Measurements from ENCODE around the gene SLC16A11.
A peak's percentile ranks its signal among the peaks of the same experiment; 100 is the strongest.

Gene SLC16A11

GRCh38 chr17:7026471-7027115, 17.3 kb downstream of the SLC16A11 start:
- CTCF ChIA-PET = interaction anchor here (8.4 kb wide), 1 partner anchor 112 kb away, joined by 51 read pairs; no protein-coding TSS in a partner anchor
- peaks cover 3% of the 10 kb centered on the region for H3K9me3 Mint-ChIP-seq
- H3K4me1 Mint-ChIP-seq = peaks cover 62% of the 10 kb centered on the region
- H3K27ac Mint-ChIP-seq = no peak overlapping the region
- H3K27me3 Mint-ChIP-seq = peaks cover 29% of the 10 kb centered on the region
- peaks cover 8% of the 10 kb centered on the region for H3K36me3 Mint-ChIP-seq
- no peak overlapping the region for H3K4me3 Mint-ChIP-seq
- no peak for DNase-seq

- CTCF ChIA-PET = interaction anchor here (2.1 to 8.4 kb wide), 2 partner anchors 111 to 114 kb away, joined by 6 to 51 read pairs; no protein-coding TSS in a partner anchor
- Mint-ChIP-seq H3K27ac (no peak overlapping the region), H3K4me3 (no peak overlapping the region), H3K27me3 (peaks cover 42% of the 10 kb centered on the region), H3K36me3 (peaks cover 8% of the 10 kb centered on the region), H3K9me3 (peaks cover 3% of the 10 kb centered on the region), H3K4me1 (peaks cover 65% of the 10 kb centered on the region)
- DNase-seq = no peak
Measured at GRCh38 chr17:7025245-7025644, 18.6 kb downstream of the SLC16A11 start.

- Mint-ChIP-seq H3K27me3 (peaks cover 47% of the 10 kb centered on the region), H3K36me3 (no peaks in the 10 kb centered on the region), H3K27ac (no peak overlapping the region), H3K4me3 (no peak overlapping the region), H3K9me3 (no peaks in the 10 kb centered on the region), H3K4me1 (peaks cover 59% of the 10 kb centered on the region)
- CTCF ChIA-PET = interaction anchor here (2.1 to 8.4 kb wide), 2 partner anchors 110 to 114 kb away, joined by 6 to 51 read pairs; no protein-coding TSS in a partner anchor
- no peak for DNase-seq
Measured at GRCh38 chr17:7024402-7024785, 19.5 kb downstream of the SLC16A11 start.

GRCh38 chr17:7023576-7024401, 20.1 kb downstream of the SLC16A11 start:
- Mint-ChIP-seq H3K27me3 (peaks cover 50% of the 10 kb centered on the region), H3K9me3 (no peaks in the 10 kb centered on the region), H3K4me1 (peaks cover 59% of the 10 kb centered on the region), H3K27ac (peak overlapping the region; percentile 77), H3K36me3 (no peaks in the 10 kb centered on the region), H3K4me3 (peak overlapping the region; percentile 57)
- CTCF ChIA-PET = interaction anchor here (0.7 to 8.4 kb wide), 4 partner anchors 19 to 181 kb away, joined by 3 to 51 read pairs (median 4); no protein-coding TSS in a partner anchor
- DNase-seq = peak; percentile 94

GRCh38 chr17:7022781-7023571, 20.9 kb downstream of the SLC16A11 start, which contains the start of gene BCL6B:
Gene BCL6B, plus strand, starts transcription at chr17:7023050. Its CDS starts 622 bp downstream, at chr17:7023672.
- peaks cover 61% of the 10 kb centered on the region for H3K4me1 Mint-ChIP-seq
- CTCF ChIA-PET = interaction anchor here (0.7 to 8.4 kb wide), 6 partner anchors 10 to 180 kb away, joined by 3 to 51 read pairs (median 13); partner anchors contain the start of genes RNASEK and SLC16A13

GRCh38 chr17:7021993-7022778, 21.7 kb downstream of the SLC16A11 start:
- Mint-ChIP-seq H3K4me1 (peaks cover 69% of the 10 kb centered on the region), H3K36me3 (peaks cover 8% of the 10 kb centered on the region), H3K27me3 (peaks cover 50% of the 10 kb centered on the region), H3K9me3 (no peaks in the 10 kb centered on the region), H3K27ac (no peak overlapping the region), H3K4me3 (peak overlapping the region; percentile 26)
- DNase-seq = peak; percentile 83
- CTCF ChIA-PET = interaction anchor here (0.6 to 8.4 kb wide), 16 partner anchors 10 to 580 kb away, joined by 3 to 51 read pairs (median 6); partner anchors contain the start of genes RNASEK and SLC16A13

More at GRCh38 chr17:7022781-7023571, 20.9 kb downstream of the SLC16A11 start, which contains the start of gene BCL6B:
- DNase-seq = peak; percentile 31
- H3K27ac Mint-ChIP-seq = peak within 1 kb of the TSS; percentile 77
- peaks cover 50% of the 10 kb centered on the region for H3K27me3 Mint-ChIP-seq
- peaks cover under 1% of the 10 kb centered on the region for H3K36me3 Mint-ChIP-seq
- H3K4me3 Mint-ChIP-seq = peak within 1 kb of the TSS; percentile 57
- H3K9me3 Mint-ChIP-seq = no peaks in the 10 kb centered on the region

- Mint-ChIP-seq H3K36me3 (peaks cover 18% of the 10 kb centered on the region), H3K9me3 (no peaks in the 10 kb centered on the region), H3K4me3 (no peak overlapping the region), H3K27ac (no peak overlapping the region), H3K4me1 (peaks cover 80% of the 10 kb centered on the region), H3K27me3 (peaks cover 50% of the 10 kb centered on the region)
- DNase-seq = no peak
- CTCF ChIA-PET = interaction anchor here (0.6 to 8.4 kb wide), 16 partner anchors 8 to 581 kb away, joined by 3 to 51 read pairs (median 6); partner anchors contain the start of genes RNASEK, SLC16A13 and XAF1
Measured at GRCh38 chr17:7020894-7021664, 22.8 kb downstream of the SLC16A11 start.

GRCh38 chr17:7019839-7020519, 23.9 kb downstream of the SLC16A11 start:
- H3K27me3 Mint-ChIP-seq = peaks cover 50% of the 10 kb centered on the region
- peak overlapping the region; percentile 45 for H3K27ac Mint-ChIP-seq
- no peak for DNase-seq
- H3K9me3 Mint-ChIP-seq = no peaks in the 10 kb centered on the region
- CTCF ChIA-PET = interaction anchor here (0.5 to 8.4 kb wide), 6 partner anchors 13 to 390 kb away, joined by 4 to 51 read pairs (median 16); no protein-coding TSS in a partner anchor
- H3K4me1 Mint-ChIP-seq = peaks cover 88% of the 10 kb centered on the region
- H3K36me3 Mint-ChIP-seq = peaks cover 22% of the 10 kb centered on the region
- no peak overlapping the region for H3K4me3 Mint-ChIP-seq

- H3K27ac Mint-ChIP-seq = no peak overlapping the region
- DNase-seq = no peak
- peaks cover 48% of the 10 kb centered on the region for H3K27me3 Mint-ChIP-seq
- H3K36me3 Mint-ChIP-seq = peaks cover 24% of the 10 kb centered on the region
- H3K9me3 Mint-ChIP-seq = no peaks in the 10 kb centered on the region
- CTCF ChIA-PET = interaction anchor here (0.5 to 8.4 kb wide), 3 partner anchors 16 to 390 kb away, joined by 4 to 51 read pairs (median 28); no protein-coding TSS in a partner anchor
- H3K4me1 Mint-ChIP-seq = peaks cover 84% of the 10 kb centered on the region
- H3K4me3 Mint-ChIP-seq = no peak overlapping the region
Measured at GRCh38 chr17:7019367-7019766, 24.5 kb downstream of the SLC16A11 start.

GRCh38 chr17:7018331-7018964, 25.4 kb downstream of the SLC16A11 start:
- H3K4me1 Mint-ChIP-seq = peaks cover 81% of the 10 kb centered on the region
- CTCF ChIA-PET = interaction anchor here (8.4 kb wide), 1 partner anchor 104 kb away, joined by 51 read pairs; no protein-coding TSS in a partner anchor
- no peak overlapping the region for H3K4me3 Mint-ChIP-seq
- H3K27me3 Mint-ChIP-seq = peaks cover 39% of the 10 kb centered on the region
- H3K9me3 Mint-ChIP-seq = no peaks in the 10 kb centered on the region
- no peak overlapping the region for H3K27ac Mint-ChIP-seq
- H3K36me3 Mint-ChIP-seq = peaks cover 31% of the 10 kb centered on the region
- no peak for DNase-seq

GRCh38 chr17:7017827-7018200, 26.1 kb downstream of the SLC16A11 start:
- no peak for DNase-seq
- H3K36me3 Mint-ChIP-seq = peaks cover 35% of the 10 kb centered on the region
- peak overlapping the region; percentile 96 for H3K27ac Mint-ChIP-seq
- peaks cover 77% of the 10 kb centered on the region for H3K4me1 Mint-ChIP-seq
- CTCF ChIA-PET = no interaction called here
- H3K27me3 Mint-ChIP-seq = peaks cover 33% of the 10 kb centered on the region
- H3K4me3 Mint-ChIP-seq = peak overlapping the region; percentile 82
- no peaks in the 10 kb centered on the region for H3K9me3 Mint-ChIP-seq

Data from activated naive CD4-positive, alpha-beta T cell treated with anti-CD3 and anti-CD28 coated beads, Interleukin-2, amount 10 ng/mL, durations not matched to agents 7 days and 5 days (primary cell).